ENCODE data around the gene USH1C.

Gene USH1C

DNA sequence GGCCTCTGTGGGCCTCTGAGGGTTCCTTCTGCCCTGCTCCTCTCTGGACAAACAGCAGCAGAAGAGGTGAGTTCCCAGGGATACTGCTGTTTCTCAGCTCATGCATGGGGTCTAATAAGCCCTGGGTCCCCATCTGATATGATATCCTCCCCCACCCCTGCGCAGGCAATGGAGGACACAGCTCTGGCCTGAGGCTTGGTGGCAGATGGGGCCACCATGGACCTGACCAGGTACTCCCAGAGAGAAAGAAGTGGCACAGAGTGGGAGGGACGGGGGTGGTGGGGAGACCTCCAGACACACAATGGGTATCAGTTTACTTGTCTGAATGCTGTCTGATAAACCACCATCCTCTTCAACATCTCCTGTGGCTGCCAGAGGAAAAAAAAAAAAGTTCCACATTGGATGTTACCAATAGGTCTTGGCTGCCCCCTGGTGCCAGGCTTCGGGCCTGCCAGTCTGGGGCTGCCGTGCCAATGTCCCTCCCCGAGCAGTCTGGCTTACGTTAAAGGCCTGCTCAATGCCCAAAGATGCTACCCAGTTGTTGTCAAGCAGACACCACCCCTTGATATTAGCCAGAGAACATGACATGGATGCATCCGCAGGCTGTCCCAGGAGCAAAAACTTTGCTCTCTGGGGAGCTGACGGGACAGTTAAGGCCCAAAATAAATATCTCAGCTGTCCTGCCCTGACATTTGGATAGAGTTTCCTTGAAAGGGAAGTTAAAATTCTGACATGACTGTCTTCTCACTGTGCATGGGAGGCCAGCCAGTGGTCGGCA, 39.7 kb downstream of the USH1C start:
- peak; percentile 77 for DNase-seq (ENCODE audit: low spot score)

DNA sequence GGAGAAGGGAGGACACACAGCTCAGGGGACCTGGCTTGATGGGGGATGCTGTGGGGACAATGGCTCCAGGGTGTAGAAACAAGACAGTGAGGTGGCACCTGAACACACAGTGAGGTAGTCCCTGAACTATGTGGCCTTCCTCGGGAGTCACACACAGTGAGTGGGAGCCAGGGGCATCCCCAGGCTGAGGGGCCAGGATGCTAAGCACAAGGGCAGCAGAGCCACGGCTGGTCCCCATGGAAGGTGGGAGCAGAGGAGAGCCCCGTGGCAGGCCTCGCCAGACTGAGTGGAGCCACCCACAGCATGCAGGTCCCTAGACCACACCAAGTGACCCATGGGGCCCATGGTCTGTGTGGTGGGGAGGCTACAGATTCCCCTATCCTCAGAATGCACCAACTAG, 41.6 kb downstream of the USH1C start:
- no peak for DNase-seq (ENCODE audit: low spot score)

DNA sequence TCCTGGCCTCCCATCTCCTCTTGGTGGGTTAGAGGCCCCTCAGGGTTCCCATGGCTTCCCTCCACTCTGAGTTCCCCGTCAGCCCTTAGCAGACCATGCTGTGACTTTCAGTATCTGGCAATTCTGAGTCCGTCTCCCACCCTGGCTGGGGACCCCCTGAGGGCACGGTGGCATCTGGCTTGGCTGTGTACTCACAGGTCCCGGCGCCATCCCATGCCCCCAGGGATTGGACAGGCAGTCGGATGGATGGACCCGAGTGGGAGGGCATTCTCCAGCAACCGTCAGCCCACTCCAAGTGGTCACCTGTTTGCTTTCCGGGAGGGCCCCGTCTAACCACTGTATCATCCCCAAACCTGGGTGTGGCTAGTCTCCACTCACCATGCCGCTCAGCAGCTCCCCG, 43.5 kb downstream of the USH1C start:
- no peak for DNase-seq (ENCODE audit: low spot score)

DNA sequence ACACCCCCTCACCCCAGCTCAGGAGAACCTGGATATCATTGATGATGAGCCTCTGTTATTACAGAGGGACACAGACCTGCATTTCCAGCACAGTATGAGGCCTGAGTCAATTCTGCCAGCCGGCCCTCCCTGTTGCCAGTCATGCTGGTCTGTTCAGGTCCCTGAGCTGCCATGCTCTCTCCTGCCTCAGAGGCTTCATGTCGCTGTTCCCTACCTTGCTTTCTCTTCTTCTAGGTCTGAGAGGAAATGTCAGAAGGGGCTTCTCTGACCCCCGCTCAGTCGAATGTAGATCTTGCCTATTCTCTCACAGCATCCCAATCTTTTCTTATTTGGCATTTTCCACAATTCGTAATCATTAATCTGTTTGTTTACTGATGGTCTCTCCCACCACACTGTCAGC, 45.7 kb downstream of the USH1C start:
- no peak for DNase-seq (ENCODE audit: low spot score)

DNA sequence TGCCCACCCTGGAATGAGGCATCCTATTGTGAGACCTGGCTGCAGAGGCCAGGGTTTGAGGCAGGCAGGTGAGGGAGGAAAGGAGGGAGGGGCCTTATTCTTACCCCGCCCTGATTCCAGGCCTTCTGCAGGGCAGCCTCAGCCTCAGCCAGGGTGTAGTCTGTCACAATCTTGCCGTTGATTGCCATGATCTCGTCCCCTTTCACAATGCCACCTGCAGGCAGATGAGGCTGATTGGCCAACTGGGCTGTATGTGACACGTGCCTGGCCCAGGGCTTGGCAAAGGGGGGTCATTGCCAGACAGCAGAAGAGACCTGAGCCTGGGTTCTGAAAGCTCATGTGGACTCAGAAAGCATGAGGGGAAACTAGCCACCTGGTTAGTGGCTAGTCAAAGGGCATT, 46.2 kb downstream of the USH1C start:
- DNase-seq (ENCODE audit: low spot score): peak; percentile 73

DNA sequence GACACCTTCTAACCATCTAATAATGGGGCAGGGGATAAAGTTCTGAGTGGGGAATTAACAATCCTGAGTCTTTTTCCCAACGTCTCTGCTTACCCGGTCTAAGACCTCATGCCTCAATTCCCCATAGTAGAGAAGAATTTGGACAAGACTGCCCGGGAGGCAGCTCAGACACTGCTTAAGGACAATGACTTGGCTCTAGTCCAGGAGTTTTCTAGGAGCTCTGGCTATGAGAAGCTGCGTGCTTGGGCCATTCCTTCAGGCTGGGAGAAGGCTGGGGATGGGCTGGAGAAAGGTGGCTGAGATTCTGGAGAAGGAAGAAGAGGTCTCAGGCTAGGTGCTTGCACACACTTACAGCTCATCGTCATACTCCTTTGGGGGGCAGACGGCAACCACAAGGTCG, 47.8 kb downstream of the USH1C start:
- DNase-seq (ENCODE audit: low spot score): no peak

DNA sequence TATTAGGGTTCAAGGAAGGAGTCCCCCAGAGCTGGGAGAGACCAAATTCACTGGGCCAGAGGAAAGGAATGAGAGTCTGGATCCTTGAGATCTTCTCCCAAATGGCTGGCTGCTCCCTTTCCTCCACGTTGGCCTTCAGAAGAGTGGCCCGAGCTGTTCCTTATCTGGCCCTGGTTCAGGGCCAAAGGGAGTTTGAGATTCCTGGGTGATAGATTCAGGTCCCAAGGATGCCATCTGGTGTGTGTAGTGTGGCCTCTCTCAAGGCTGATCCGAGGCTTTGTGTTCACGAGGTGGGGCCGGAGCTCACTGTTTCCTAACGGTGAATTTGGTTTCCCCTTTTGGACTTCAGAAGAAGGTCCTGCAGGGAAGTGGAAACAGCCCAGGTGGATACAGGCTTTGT, 50.2 kb downstream of the USH1C start:
- DNase-seq (ENCODE audit: low spot score): no peak

DNA sequence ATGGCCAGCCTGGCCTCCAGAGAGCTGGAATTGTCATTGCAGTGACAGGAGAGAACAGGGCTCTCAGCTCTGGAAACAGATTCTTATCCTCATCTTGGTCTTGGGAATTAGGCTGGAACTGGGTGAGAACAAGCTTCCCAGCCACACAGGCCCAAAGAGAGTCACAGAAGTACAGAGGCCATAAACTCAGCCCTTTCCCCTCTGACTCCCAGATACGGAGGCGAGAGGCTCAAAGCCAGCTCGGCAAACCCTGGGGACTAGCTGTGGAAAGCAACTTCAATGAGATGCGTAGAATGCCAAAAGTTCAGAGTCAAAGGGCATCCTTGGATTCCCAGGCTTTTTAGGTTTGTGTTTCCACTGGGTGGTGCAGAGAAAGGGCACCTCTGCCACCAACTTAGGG, 53.3 kb downstream of the USH1C start:
- DNase-seq (ENCODE audit: low spot score): no peak

DNA sequence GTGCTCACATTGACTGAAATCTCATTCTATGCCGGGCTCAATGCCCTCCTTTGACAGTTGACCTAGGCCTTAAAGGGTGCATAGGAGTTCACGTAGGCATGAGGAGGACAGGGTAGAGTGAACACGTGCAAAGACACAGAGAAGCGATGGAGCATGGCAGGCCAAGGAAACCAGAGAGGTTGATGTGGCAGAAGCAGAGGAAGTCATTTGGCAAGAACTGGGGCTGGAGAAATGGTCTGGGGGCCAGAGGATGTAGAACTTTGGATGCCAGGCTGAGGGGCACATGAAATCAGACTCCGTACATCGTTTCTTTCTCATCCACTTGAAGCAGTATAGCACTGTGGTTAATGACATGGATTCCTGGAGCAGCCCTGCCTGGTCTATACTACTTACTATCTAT, 54.0 kb downstream of the USH1C start:
- DNase-seq (ENCODE audit: low spot score): no peak

DNA sequence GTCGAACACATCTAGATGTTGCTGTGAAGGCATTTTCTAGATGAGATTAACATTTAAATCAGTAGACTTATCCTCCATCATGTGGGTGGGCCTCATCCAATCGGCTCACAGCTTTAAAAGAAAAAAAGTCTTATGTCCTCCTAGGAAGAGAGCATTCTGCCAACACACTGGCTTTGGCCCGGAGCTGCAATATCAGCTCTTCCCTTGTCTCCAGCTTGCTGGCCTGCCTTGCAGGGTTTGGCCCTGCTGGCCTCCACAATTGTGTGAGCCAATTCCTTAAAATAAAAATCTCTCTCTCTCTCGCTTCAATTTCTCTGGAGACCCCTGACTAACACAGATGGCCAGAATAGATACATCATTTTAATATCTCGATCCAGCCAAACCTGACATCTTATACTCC, 54.5 kb downstream of the USH1C start:
- no peak for DNase-seq (ENCODE audit: low spot score)

DNA sequence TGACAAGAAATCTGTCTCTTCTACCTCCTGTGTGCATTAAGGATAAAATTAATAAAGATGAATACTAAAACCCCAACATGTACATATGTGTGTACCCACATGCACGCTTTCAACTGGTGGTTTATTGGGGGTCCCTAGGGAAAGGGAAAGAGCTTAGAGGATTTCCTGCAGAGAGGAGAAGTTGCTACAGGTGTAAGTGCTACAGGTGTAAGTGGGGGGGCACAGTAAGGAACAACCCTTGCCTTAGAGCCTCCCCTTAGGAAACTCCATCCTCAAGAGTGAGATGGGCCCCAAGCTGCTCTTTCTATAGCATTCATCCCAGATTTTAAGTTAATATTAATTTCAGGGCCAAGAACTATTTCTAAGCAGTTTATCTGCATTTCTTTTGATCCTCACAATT, 55.7 kb downstream of the USH1C start:
- DNase-seq (ENCODE audit: low spot score): no peak

DNA sequence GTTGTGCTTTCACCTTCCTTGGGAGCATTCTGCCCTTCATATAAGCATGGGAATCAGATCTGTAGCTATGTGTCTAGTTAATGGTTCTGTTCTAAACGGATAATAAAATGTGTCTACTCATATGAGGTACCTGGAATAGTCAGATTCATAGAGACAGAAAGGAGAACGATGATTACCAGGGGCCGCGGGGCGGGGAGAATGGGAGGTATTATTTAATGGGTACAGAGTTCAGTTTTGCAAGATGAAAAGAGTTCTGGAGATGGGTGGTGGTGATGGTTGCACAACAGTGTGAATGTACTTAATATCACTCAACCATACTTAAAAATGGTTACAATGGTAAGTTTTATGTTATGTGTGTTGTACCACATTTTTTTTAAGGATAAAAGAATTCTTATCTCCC, 57.6 kb downstream of the USH1C start:
- no peak for DNase-seq (ENCODE audit: low spot score)

DNA sequence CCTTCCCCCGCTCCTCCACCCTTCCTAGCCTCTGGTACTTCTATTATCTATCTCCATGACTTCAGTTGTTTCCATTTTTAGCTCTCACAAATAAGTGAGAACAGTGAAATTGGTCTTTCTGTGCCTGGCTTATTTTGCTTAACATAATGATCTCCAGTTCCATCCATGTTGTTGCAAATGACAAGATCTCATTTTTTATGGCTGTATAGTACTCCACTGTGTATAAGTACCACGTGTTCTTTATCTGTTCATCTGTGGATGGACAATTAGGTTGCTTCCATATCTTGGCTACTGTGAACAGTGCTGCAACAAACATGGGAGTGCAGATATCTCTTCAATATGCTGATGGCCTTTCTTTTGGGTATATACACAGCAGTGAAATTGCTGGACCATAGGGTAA, 60.7 kb downstream of the USH1C start:
- DNase-seq (ENCODE audit: low spot score): no peak

DNA sequence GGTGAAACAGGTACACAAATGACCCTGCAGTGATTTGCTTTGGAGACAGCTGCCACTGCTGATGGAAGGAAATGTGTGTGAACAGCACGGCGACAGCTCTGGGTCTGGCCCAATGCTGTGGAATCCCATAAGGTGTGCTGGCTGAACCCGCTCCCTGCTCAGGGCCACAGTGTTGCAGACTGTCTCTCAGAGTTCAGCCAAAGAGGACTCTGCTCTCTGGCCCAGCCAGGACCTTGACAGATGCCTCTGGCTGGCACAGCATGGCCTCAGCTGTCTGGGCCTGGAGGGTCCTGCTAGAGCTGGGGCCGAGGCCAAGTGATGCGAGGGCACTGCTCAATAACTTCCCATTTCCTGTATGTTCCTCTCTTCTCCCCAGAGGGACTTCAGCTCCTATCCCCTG, 62.3 kb downstream of the USH1C start:
- DNase-seq (ENCODE audit: low spot score): no peak

DNA sequence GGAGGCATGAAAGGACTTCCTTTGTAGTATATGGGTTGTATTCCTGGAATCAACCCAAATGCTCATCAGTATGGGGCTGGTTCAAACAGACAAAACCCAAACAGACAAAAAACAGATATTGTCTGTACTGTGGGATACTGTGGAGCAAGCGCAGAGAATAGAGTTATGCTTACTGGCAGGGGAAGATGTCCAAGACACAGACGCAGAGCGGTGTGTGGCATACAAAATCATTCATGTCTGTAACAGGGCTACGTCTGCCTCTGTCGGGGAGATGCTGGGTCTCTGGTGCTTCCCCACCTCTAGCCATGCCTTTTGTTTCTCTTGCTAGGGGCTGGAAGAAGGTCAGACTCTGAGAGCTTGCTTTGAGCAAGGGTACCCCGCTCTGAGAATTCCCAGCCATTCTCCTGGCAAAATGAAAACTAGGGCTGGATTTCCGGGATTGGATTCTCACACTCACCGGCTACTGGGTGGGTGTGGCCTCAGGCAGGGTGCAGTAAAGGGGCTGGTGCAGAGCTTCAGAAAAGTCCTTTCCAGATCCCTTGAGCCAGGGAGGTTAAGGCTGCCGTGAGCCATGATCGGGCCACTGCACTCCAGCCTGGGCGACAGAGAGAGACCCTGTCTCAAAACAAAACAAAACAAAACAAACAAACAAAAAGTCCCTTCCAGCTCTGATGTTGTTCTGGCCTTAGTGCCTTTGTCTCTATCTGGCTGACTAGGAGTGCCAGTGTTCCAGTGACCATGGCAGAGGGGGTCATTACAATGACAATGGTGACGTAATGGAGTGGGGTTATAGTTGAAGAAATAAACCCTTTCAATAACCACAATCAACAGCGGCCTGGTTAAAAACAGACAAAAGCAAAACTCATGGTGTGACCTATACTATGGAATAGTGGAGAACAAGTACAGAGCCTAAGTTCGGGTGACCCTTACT, 64.7 kb downstream of the USH1C start:
- peak; percentile 61 for DNase-seq (ENCODE audit: low spot score)

DNA sequence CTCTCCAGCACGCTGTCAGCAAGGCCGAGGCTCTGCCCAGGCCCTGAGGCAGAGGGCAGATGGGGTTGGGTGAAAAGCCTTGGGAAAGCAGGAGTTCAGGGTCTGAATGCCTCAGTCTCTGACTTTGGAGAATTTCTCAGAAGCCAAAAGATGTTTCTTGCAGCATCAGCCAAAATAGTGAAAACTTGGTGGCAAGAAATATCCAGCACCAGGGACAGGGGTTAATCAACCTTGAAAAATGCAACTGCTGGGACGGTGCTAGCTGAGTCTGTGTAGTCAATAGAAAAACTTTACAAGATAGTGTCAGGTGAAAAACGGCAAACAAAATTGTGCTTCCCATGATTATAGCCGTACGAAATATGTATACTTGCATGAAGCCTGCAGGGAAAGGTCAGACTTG, 66.1 kb downstream of the USH1C start:
- no peak for DNase-seq (ENCODE audit: low spot score)

DNA sequence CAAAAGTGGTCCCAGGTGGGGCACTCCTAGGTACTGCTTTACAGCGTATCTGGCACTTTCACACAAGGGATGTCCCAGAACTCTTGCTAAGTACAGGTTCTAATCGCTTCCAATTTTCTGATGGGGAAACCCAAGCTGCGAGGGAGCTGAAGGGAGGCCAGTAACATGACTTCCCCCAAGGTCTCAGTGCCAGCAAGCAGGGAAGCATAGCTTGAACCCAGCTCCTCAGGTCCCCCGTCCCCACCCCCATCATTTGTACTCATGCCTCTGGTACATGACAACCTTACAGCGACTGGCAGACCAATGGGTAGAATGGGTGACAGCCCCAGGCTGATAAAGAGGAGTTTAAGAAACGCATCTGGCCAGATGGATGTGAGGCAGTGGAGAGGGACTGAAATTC, 66.9 kb downstream of the USH1C start:
- no peak for DNase-seq (ENCODE audit: low spot score)

DNA sequence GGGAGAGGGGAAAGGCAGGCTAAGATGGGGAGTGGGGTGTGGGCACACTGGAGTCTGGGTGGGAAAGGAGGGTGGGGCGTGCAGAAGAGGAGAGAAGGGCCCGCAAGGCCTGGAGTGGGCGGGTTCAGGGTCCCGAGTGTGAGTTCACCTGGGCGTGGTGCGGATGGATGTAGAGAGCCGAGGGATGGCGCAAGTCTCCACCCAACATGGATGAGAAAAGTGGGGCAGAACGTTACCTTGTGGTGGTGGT, 67.2 kb downstream of the USH1C start:
- DNase-seq (ENCODE audit: low spot score): no peak

DNA sequence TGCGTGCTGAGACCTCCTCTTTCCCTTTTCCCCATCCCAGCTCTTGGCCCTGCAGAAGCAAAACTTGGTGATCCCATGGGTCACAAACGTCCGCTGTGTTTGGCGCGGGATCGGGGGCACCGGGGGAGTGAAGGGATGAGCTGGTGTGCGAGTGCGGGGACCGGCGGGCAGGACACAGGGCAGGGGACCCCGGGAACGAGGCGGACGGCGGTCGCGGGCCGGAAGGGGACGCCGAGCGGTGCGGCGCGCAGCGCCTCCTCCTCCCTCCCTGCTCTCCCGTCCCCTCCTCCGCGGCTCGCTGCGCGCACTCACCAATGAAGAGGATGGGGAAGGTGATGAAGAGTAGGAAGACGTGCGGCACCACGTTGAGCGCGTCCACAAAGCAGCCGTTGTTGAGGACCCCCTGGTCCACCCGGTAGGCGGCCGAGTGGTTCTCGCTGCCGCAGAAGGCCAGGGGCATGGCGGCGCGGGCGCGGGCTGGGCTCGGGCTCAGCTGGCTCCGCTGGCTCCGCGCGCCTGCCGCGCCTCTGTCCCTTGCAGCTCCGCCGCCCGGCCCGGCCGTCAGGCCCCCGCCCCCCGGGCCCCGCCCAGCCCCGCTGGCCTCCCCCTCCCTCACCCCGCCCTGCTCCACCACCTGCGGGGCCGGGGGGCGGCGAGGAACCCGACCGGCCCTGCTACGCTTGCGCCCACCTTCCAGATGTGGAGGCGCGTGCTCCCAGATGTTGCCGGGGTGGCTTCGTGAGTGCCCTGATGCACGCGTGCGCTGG, 67.7 kb downstream of the USH1C start, which contains the start of gene ABCC8:
Gene ABCC8, minus strand, starts transcription at position 529 of the 767 bp plus-strand sequence. Its CDS starts 69 bp downstream, at position 460.
- no peak for DNase-seq (ENCODE audit: low spot score)

DNA sequence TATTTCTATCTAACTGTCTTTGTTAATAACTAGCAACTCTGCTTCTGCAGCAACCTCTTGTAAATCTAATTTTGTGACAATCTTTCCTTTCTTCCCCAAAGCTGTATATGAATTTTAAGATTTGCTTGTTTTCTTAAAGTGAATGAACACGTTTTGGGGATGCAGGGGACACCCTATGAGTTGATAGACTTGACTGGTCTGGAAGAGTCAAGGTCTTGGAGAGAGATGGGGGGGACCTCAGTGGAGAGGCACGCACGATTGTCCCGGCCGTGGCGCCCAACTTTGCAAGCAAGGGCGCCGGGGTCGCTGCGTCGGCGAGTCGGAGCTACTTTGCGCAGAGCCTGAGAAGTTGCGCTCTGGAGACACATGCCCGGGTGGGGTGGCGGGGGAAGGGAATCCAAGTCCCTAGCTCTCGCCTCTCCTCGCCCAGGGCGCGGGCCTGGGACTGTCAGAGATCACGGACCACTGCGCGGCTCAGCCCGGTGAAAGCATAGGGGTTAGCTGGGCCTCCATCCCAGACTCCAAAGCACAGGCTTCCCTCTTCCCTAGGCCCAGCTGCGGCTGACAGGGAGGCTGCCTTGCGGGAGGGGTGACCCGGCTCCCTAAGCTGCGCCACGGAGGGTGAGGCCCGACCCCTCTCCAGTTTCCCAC, 68.4 kb downstream of the USH1C start:
- DNase-seq (ENCODE audit: low spot score): no peak

DNA sequence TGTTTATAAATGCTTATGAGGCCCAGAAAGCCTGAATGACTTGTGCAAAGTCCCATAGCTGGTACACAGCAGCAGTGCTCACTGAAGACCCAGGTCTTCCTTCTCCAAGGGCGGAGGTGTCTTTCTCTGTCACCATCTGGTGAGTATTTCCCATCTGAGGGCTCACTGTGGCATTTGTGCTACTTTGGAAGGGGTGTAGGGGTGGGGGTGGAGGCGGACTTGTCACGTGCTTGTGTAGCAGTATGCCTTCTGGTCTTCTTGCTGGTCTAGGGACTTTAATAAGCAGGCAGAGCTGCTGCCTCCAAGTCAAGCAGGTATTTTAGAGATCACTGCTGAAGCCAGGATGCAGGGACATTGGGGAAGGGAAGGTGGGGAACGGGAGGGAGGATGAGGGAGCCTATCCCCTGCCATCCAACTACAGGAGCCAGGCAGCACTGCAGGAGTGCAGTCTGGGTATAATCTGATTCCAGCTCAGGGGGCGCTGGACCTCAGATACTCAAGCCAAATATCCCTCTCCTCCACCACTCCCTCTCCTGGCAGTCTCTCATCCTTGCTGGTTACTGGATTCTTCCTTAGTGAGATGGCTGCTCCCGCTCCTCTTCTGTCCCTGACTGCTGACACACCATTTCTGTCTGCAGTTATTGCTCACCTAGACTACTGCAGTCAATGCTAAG, 71.0 kb downstream of the USH1C start:
- peak; percentile 53 for DNase-seq (ENCODE audit: low spot score)

DNA sequence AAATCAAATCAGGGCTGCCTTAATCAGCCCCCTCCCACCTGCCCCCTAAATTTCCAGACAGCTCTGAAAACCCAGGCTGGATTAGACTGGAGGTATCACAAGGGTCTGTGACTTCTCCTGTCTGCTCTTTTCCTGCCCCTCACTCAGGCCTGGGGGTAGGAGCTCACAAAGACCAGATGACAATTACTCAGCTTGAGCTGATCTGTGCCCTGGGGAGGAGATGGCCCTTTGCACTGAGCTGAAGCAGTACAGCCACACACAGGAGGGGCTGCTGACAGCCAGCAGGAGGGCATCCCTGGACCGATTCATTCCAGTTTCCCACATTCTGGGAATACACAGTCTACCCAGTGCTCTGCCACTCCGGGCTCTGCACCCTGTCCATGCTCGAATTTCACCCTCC, 71.7 kb downstream of the USH1C start:
- DNase-seq (ENCODE audit: low spot score): no peak

Measured in SW480 (cell line).